LNCaP clone FGC (cell line): Measurements from ENCODE around the gene C2orf80.

ENCODE experiments used
- DNase-seq: peaks from one replicate; pipeline ENCODE4 v3.0.0-alpha.2; 2011; ENCODE audit warnings: low read depth
- H3K4me3 ChIP-seq: 2 replicates; pipeline ENCODE4 v1.5.1; 2011; ENCODE audit warnings: mild to moderate bottlenecking, low read depth, low read length, control low read depth
- CTCF ChIP-seq: IDR thresholded peaks from 2 replicates; pipeline ENCODE4 v1.5.1; 2012; ENCODE audit warnings: mild to moderate bottlenecking; ENCODE audit not compliant: control insufficient read depth, insufficient read depth; ENCODE audit errors: extremely low read depth

Gene C2orf80

GRCh38 chr2:208192611-208193236 is 2.9 kb upstream of the C2orf80 start:
- no peak overlapping the region for H3K4me3 ChIP-seq
- DNase-seq = peak; percentile 7
- TF ChIP-seq CTCF = no peak

- no peak for TF ChIP-seq CTCF
- no peak for DNase-seq
- no peak overlapping the region for H3K4me3 ChIP-seq
These were observed 591 bp downstream of the C2orf80 start for GRCh38 chr2:208189069-208189809.

GRCh38 chr2:208186893-208187292 is 2.9 kb downstream of the C2orf80 start:
- TF ChIP-seq CTCF = no peak

GRCh38 chr2:208186465-208186864 is 3.4 kb downstream of the C2orf80 start:
- no peak overlapping the region for H3K4me3 ChIP-seq
- no peak for TF ChIP-seq CTCF
- no peak for DNase-seq

More at GRCh38 chr2:208186893-208187292, 2.9 kb downstream of the C2orf80 start:
- no peak overlapping the region for H3K4me3 ChIP-seq
- DNase-seq = no peak

- TF ChIP-seq CTCF = no peak
- DNase-seq = no peak
- H3K4me3 ChIP-seq = no peak overlapping the region
These were observed 5.7 kb downstream of the C2orf80 start for GRCh38 chr2:208183972-208184705.

- no peak for TF ChIP-seq CTCF
- no peak for DNase-seq
- H3K4me3 ChIP-seq = no peak overlapping the region
These were observed 6.3 kb downstream of the C2orf80 start for GRCh38 chr2:208183526-208183925.
